ENCODE data around the gene SDF4. TPM values are rescaled to one million over a fixed set of nuclear protein-coding genes. Genes with fewer than 3 reads are reported as not detected.

The SDF4 gene
- total and polyA plus RNA-seq, 2 of the 13 experiments (the other 11 are each of a cell fraction or from before 2014, with no cell fraction given), result 80.8 to 107 TPM

DNA sequence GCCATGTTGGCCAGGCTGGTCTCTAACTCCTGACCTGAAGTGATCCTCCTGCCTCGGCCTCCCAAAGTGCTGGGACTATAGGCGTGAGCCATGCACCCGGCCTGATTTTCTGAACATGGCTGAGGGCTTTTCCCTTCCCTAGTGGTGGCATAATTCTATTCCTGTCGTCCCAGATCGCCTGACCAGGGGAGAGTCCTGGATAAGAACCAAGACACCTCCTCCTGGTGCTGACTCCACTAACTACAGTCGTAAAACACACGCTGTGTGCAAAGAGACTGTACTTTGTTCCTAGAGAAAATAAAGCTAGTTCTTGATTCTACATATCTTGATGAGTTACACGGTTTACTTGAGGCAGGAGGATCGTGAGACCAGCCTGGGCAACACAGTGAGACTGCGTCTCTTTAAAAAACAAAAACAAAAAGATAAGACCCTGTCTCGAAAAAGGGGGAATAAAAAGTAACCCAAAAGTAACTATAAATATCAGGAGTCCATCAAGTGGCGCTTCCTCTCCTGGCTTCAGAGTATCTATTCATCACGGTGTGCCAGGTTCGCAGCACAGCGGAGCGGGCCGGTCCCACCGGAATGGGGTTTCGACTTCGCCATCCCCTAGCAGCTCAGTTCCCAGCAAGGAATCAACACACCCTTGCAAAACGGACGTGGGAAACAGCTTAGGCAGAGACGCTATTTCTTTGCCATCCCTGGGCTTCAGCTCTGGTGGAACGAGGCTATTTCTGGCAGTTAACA lies 973 bp downstream of the SDF4 start (continued):
- TF ChIP-seq HNRNPLL (IDR thresholded peaks at IDR 0.05; ENCODE audit: low read depth, low read length, poor library complexity, severe bottlenecking) (no peak), SP1 (IDR thresholded peaks at IDR 0.05) (no peak), SP1 (CRISPR knock-in tag; IDR thresholded peaks at IDR 0.05) (no peak), STAG1 (CRISPR knock-in tag; IDR thresholded peaks at IDR 0.05) (peak; percentile 32), SNAPC2 (CRISPR knock-in tag; IDR thresholded peaks at IDR 0.05) (no peak), SNAI1 (CRISPR knock-in tag; IDR thresholded peaks at IDR 0.05; ENCODE audit: borderline replicate concordance) (no peak), CAMTA2 (CRISPR knock-in tag; IDR thresholded peaks at IDR 0.05; ENCODE audit: borderline replicate concordance) (no peak; the same call in 1 of the 2 replicates), ZNF615 (CRISPR knock-in tag; IDR thresholded peaks at IDR 0.05; ENCODE audit: borderline replicate concordance) (no peak), ZNF3 (CRISPR knock-in tag; IDR thresholded peaks at IDR 0.05) (no peak), MBD4 (IDR thresholded peaks at IDR 0.05; ENCODE audit: borderline replicate concordance, low read length) (no peak), ZNF781 (CRISPR knock-in tag; IDR thresholded peaks at IDR 0.05; ENCODE audit: borderline replicate concordance, not compliant biosample characterization) (peak; percentile 19), ZNF160 (CRISPR knock-in tag; IDR thresholded peaks at IDR 0.05) (no peak), HNRNPL (IDR thresholded peaks at IDR 0.05; ENCODE audit: low read depth, low read length) (no peak), PBX2 (CRISPR knock-in tag; IDR thresholded peaks at IDR 0.05) (no peak), KLF15 (CRISPR knock-in tag; IDR thresholded peaks at IDR 0.05; ENCODE audit: borderline replicate concordance) (no peak), SALL1 (CRISPR knock-in tag; IDR thresholded peaks at IDR 0.05) (no peak), MATR3 (CRISPR knock-in tag; IDR thresholded peaks at IDR 0.05) (no peak), REL (CRISPR knock-in tag; conservative IDR thresholded peaks at IDR 0.05) (no peak), ZNF510 (CRISPR knock-in tag; IDR thresholded peaks at IDR 0.05; ENCODE audit: low read depth) (0 out of 2 replicates have a peak, but pooled peaks have one; percentile 34)
- TF ChIP-seq, protein P1, sequence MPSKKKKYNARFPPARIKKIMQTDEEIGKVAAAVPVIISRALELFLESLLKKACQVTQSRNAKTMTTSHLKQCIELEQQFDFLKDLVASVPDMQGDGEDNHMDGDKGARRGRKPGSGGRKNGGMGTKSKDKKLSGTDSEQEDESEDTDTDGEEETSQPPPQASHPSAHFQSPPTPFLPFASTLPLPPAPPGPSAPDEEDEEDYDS (CRISPR knock-in tag; IDR thresholded peaks at IDR 0.05), result no peak
- TF ChIP-seq, protein P2, sequence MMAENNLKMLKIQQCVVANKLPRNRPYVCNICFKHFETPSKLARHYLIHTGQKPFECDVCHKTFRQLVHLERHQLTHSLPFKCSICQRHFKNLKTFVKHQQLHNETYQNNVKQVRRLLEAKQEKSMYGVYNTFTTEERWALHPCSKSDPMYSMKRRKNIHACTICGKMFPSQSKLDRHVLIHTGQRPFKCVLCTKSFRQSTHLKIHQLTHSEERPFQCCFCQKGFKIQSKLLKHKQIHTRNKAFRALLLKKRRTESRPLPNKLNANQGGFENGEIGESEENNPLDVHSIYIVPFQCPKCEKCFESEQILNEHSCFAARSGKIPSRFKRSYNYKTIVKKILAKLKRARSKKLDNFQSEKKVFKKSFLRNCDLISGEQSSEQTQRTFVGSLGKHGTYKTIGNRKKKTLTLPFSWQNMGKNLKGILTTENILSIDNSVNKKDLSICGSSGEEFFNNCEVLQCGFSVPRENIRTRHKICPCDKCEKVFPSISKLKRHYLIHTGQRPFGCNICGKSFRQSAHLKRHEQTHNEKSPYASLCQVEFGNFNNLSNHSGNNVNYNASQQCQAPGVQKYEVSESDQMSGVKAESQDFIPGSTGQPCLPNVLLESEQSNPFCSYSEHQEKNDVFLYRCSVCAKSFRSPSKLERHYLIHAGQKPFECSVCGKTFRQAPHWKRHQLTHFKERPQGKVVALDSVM (CRISPR knock-in tag; IDR thresholded peaks at IDR 0.05), result peak; percentile 90
- TF ChIP-seq, protein P3, sequence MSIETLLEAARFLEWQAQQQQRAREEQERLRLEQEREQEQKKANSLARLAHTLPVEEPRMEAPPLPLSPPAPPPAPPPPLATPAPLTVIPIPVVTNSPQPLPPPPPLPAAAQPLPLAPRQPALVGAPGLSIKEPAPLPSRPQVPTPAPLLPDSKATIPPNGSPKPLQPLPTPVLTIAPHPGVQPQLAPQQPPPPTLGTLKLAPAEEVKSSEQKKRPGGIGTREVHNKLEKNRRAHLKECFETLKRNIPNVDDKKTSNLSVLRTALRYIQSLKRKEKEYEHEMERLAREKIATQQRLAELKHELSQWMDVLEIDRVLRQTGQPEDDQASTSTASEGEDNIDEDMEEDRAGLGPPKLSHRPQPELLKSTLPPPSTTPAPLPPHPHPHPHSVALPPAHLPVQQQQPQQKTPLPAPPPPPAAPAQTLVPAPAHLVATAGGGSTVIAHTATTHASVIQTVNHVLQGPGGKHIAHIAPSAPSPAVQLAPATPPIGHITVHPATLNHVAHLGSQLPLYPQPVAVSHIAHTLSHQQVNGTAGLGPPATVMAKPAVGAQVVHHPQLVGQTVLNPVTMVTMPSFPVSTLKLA (IDR thresholded peaks at IDR 0.05), result no peak
- TF ChIP-seq, protein P4, sequence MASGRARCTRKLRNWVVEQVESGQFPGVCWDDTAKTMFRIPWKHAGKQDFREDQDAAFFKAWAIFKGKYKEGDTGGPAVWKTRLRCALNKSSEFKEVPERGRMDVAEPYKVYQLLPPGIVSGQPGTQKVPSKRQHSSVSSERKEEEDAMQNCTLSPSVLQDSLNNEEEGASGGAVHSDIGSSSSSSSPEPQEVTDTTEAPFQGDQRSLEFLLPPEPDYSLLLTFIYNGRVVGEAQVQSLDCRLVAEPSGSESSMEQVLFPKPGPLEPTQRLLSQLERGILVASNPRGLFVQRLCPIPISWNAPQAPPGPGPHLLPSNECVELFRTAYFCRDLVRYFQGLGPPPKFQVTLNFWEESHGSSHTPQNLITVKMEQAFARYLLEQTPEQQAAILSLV (CRISPR knock-in tag; IDR thresholded peaks at IDR 0.05; ENCODE audit: borderline replicate concordance), result no peak
- TF ChIP-seq, protein P5, sequence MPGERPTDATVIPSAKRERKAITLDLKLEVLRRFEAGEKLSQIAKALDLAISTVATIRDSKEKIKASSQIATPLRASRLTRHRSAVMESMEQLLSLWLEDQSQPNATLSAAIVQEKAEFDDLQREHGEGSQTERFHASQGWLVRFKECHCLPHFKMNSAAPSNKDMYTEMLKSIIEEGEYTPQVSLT (CRISPR knock-in tag; IDR thresholded peaks at IDR 0.05; ENCODE audit: borderline replicate concordance, low read depth), result no peak
